ENCODE measurements around the gene GPR152.

DNA sequence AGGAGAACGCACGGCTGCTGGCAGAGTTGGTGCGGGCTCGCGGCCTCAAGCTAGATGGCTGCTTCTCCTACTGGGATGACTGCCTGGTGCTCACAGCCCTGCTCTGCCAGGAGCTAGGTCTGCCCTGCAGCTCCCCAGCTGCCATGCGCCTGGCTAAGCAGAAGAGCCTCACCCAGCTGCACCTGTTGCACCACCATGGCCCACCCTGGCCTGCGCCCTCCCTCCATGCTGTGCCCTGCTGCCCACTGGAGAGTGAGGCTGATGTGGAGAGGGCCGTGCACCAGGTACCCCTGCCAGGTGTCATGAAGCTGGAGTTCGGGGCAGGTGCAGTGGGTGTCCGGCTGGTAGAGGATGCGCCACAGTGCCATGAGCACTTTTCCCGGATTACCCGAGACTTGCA lies 29.1 kb downstream of the GPR152 start:
- no peak for TF ChIP-seq CTCF (IDR thresholded peaks at IDR 0.05)
- TF ChIP-seq POLR2A (IDR thresholded peaks at IDR 0.05): no peak
